Activated CD8-positive, alpha-beta T cell treated with anti-CD3 and anti-CD28 coated beads for 36 hours (primary cell): ENCODE results near the gene SIK3. TPM values are rescaled to one million over a fixed set of nuclear protein-coding genes. Genes with fewer than 3 reads are reported as not detected.
A peak's percentile ranks its signal among the peaks of the same experiment; 100 is the strongest.

Source experiments
- ATAC-seq: fragments of 200-7000 bp; cut with Tn5 transposase; one replicate; pipeline ENCODE4 v1.10.0; 2021; ENCODE audit warnings: mild to moderate bottlenecking, moderate library complexity
- CTCF ChIA-PET: fragments of 350-600 bp; sonication (Branson Sonifier 250); formaldehyde crosslinking; loops from one replicate; lab custom pipeline; 2021; ENCODE audit warnings: antibody characterized with exemption; lab: Charles Lee
- POLR2A ChIA-PET: fragments of 350-600 bp; sonication (Branson Sonifier 250); formaldehyde crosslinking; loops from one replicate; lab custom pipeline; 2021; ENCODE audit warnings: antibody characterized with exemption; lab: Charles Lee
- DNase-seq: peaks from one replicate; pipeline ENCODE4 v3.0.0-alpha.2; 2020
- H3K27ac Mint-ChIP-seq: one replicate; pipeline ENCODE4 v1.8.0; 2021; ENCODE audit warnings: mild to moderate bottlenecking, mixed read lengths
- H3K27me3 Mint-ChIP-seq: one replicate; pipeline ENCODE4 v1.8.0; 2021; ENCODE audit warnings: mixed read lengths
- H3K36me3 Mint-ChIP-seq: one replicate; pipeline ENCODE4 v1.8.0; 2021; ENCODE audit warnings: low read depth, mixed read lengths
- H3K4me1 Mint-ChIP-seq: one replicate; pipeline ENCODE4 v1.8.0; 2021; ENCODE audit warnings: low read depth, mixed read lengths
- H3K4me3 Mint-ChIP-seq: one replicate; pipeline ENCODE4 v1.8.0; 2021; ENCODE audit warnings: mild to moderate bottlenecking, moderate library complexity, mixed read lengths
- H3K9me3 Mint-ChIP-seq: one replicate; pipeline ENCODE4 v1.8.0; 2021; ENCODE audit warnings: mixed read lengths
- CTCF ChIP-seq: fragments of 200-600 bp; IDR thresholded peaks from one replicate; pipeline ENCODE4 v1.8.0; 2022; ENCODE audit warnings: antibody characterized with exemption, mild to moderate bottlenecking
- intact Hi-C: fragments of 100-400 bp; cut with micrococcal nuclease; formaldehyde crosslinking; loops from one replicate; pipeline ENCODE4 v1.10.0; 2022
- total RNA-seq, 2 experiments: library from RNA; stranded (reverse); gene quantifications; one replicate each; pipeline ENCODE4 v1.2.3, GENCODE V29; 2021

Gene SIK3
- total RNA-seq, 2 experiments from 2014 or later = 18.7 to 24.1 TPM

GRCh38 chr11:116852261-116853031, 245.8 kb downstream of the SIK3 start:
- H3K4me3 Mint-ChIP-seq = peak overlapping the region; percentile 44
- H3K36me3 Mint-ChIP-seq = peaks cover 28% of the 10 kb centered on the region
- H3K4me1 Mint-ChIP-seq = peaks cover 58% of the 10 kb centered on the region
- DNase-seq = peak; percentile 24
- POLR2A ChIA-PET = interaction anchor here (0.7 to 4.1 kb wide), 10 partner anchors 11 to 295 kb away, joined by 3 to 17 read pairs (median 3); partner anchors contain the start of genes APOA1, APOA5, BUD13 and PAFAH1B2
- no peaks in the 10 kb centered on the region for H3K27me3 Mint-ChIP-seq
- H3K9me3 Mint-ChIP-seq = peaks cover 3% of the 10 kb centered on the region
- peak overlapping the region; percentile 87 for H3K27ac Mint-ChIP-seq
- ATAC-seq = peak; percentile 31
- CTCF ChIA-PET = interaction anchor here (1.2 to 7.2 kb wide), 7 partner anchors 16 to 254 kb away, joined by 3 to 63 read pairs (median 8); partner anchors contain the start of genes APOA1 and APOA5
- no peak for TF ChIP-seq CTCF
- intact Hi-C loops = loop anchor here (5.0 kb wide), 1 partner anchor 75 kb away; no protein-coding TSS in a partner anchor

GRCh38 chr11:116851626-116852025, 246.6 kb downstream of the SIK3 start:
- intact Hi-C loops = loop anchor here (5.0 kb wide), 1 partner anchor 74 kb away; no protein-coding TSS in a partner anchor
- Mint-ChIP-seq H3K27me3 (no peaks in the 10 kb centered on the region), H3K36me3 (peaks cover 27% of the 10 kb centered on the region), H3K9me3 (peaks cover 3% of the 10 kb centered on the region), H3K4me3 (peak overlapping the region; percentile 44), H3K4me1 (peaks cover 56% of the 10 kb centered on the region), H3K27ac (peak overlapping the region; percentile 87)
- POLR2A ChIA-PET = interaction anchor here (0.6 to 4.1 kb wide), 3 partner anchors 14 to 75 kb away, joined by 3 to 17 read pairs (median 3); no protein-coding TSS in a partner anchor
- ATAC-seq = no peak
- no peak for TF ChIP-seq CTCF
- CTCF ChIA-PET = interaction anchor here (1.3 to 7.2 kb wide), 4 partner anchors 15 to 254 kb away, joined by 6 to 63 read pairs (median 20); partner anchors contain the start of genes APOA1 and APOA5
- DNase-seq = peak; percentile 65

- ChIA-PET CTCF (interaction anchor here (1.1 to 7.2 kb wide), 2 partner anchors 13 to 257 kb away, joined by 3 to 63 read pairs; partner anchors contain the start of gene APOA1), POLR2A (interaction anchor here (1.7 kb wide), 1 partner anchor 11 kb away, joined by 3 read pairs; no protein-coding TSS in a partner anchor)
- intact Hi-C loops = no loop called here
- no peak overlapping the region for H3K27ac Mint-ChIP-seq
- H3K9me3 Mint-ChIP-seq = peaks cover 3% of the 10 kb centered on the region
- no peak for DNase-seq
- H3K4me1 Mint-ChIP-seq = peaks cover 41% of the 10 kb centered on the region
- ATAC-seq = no peak
- TF ChIP-seq CTCF = no peak
- peaks cover 29% of the 10 kb centered on the region for H3K36me3 Mint-ChIP-seq
- H3K4me3 Mint-ChIP-seq = no peak overlapping the region
- no peaks in the 10 kb centered on the region for H3K27me3 Mint-ChIP-seq
Measured at GRCh38 chr11:116849486-116849885, 248.7 kb downstream of the SIK3 start.

GRCh38 chr11:116849060-116849459, 249.2 kb downstream of the SIK3 start:
- no peak overlapping the region for H3K27ac Mint-ChIP-seq
- no peak for TF ChIP-seq CTCF
- POLR2A ChIA-PET = interaction anchor here (1.7 kb wide), 1 partner anchor 12 kb away, joined by 3 read pairs; no protein-coding TSS in a partner anchor
- intact Hi-C loops = no loop called here
- H3K4me1 Mint-ChIP-seq = peaks cover 36% of the 10 kb centered on the region
- no peak for ATAC-seq
- CTCF ChIA-PET = interaction anchor here (1.1 to 7.2 kb wide), 3 partner anchors 13 to 257 kb away, joined by 3 to 63 read pairs (median 15); partner anchors contain the start of gene APOA1
- DNase-seq = no peak
- H3K36me3 Mint-ChIP-seq = peaks cover 25% of the 10 kb centered on the region
- no peaks in the 10 kb centered on the region for H3K27me3 Mint-ChIP-seq
- no peaks in the 10 kb centered on the region for H3K9me3 Mint-ChIP-seq
- H3K4me3 Mint-ChIP-seq = no peak overlapping the region
